PFSK-1 (cell line): Measurements from ENCODE around the gene GSTO2.

Source experiments
- FOXP2 ChIP-seq: optimal IDR thresholded peaks from 2 replicates; pipeline ENCODE3; 2011; ENCODE audit warnings: borderline replicate concordance, control low read depth, inconsistent platforms; ENCODE audit not compliant: insufficient read depth; ENCODE audit errors: extremely low read length, extremely low read depth
- POLR2AphosphoS5 ChIP-seq: IDR thresholded peaks from 2 replicates; pipeline ENCODE4 v1.6.1; 2012; ENCODE audit warnings: low read depth, mild to moderate bottlenecking, control low read depth, low read length, moderate library complexity
- REST ChIP-seq, 2 experiments: IDR thresholded peaks; 2 replicates each; pipeline versions ENCODE4 v1.6.1 to v1.8.0; 2011 to 2012; ENCODE audit warnings: low read depth in 2 of 2, low read length in 2 of 2, control low read depth in 1 of 2, inconsistent platforms in 1 of 2, mild to moderate bottlenecking in 1 of 2, moderate library complexity in 1 of 2; ENCODE audit not compliant: insufficient read depth in 1 of 2
- SIN3A ChIP-seq: IDR thresholded peaks from 2 replicates; pipeline ENCODE4 v1.6.1; 2012; ENCODE audit warnings: mild to moderate bottlenecking, low read length, moderate library complexity, borderline replicate concordance; ENCODE audit not compliant: insufficient read depth
- TAF1 ChIP-seq: IDR thresholded peaks from 2 replicates; pipeline ENCODE4 v1.6.1; 2012; ENCODE audit warnings: low read length, control low read depth, borderline replicate concordance; ENCODE audit not compliant: insufficient read depth

GRCh38 chr10:104349623-104350126 lies 80.7 kb downstream of the GSTO2 start:
- TF ChIP-seq REST (IDR thresholded peaks at IDR 0.05; ENCODE audit: insufficient read depth in 1 of 2, low read depth in 2 of 2, low read length in 2 of 2) (no peak), POLR2AphosphoS5 (no peak), TAF1 (no peak), SIN3A (no peak), FOXP2 (no peak)
